SKM-1 treated with dmso at 0.1 percent for 144 hours (cell line): Measurements from ENCODE around the gene KIAA1671.
"Not testable (repeated sequence)": the region's sequence is repeated elsewhere in the genome, so short reads cannot be mapped to it uniquely, and the experiment has no call there.

Experiments used
- DNase-seq: peaks from one replicate; lab custom pipeline; 2025; ENCODE audit not compliant: unreplicated experiment; lab: John Stamatoyannopoulos, UW

Gene KIAA1671

DNA sequence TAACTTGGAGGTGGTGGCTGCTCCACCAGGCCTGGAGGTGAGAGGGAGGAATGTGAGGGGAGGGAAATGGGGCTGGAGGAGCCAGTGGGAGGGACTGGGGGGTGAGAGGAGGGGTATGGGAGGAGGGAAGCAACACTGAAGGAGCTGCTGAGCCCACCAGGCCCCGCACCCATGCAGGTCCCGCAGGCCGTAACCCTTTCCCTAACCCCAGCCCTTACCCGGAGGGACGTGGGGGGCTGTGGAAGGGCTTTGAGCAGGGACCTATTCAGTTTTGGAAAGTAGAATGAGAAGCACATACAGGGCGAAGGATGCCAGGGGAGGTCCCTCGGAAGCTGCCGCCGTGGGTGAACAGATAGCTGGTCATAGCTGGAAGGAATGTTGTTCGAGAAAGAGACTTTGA lies 213.3 kb downstream of the KIAA1671 start:
- no peak for DNase-seq

GRCh38 chr22:25166266-25167040 lies 213.9 kb downstream of the KIAA1671 start:
- DNase-seq = no peak

GRCh38 chr22:25167082-25167481 lies 214.6 kb downstream of the KIAA1671 start:
- DNase-seq = no peak

DNA sequence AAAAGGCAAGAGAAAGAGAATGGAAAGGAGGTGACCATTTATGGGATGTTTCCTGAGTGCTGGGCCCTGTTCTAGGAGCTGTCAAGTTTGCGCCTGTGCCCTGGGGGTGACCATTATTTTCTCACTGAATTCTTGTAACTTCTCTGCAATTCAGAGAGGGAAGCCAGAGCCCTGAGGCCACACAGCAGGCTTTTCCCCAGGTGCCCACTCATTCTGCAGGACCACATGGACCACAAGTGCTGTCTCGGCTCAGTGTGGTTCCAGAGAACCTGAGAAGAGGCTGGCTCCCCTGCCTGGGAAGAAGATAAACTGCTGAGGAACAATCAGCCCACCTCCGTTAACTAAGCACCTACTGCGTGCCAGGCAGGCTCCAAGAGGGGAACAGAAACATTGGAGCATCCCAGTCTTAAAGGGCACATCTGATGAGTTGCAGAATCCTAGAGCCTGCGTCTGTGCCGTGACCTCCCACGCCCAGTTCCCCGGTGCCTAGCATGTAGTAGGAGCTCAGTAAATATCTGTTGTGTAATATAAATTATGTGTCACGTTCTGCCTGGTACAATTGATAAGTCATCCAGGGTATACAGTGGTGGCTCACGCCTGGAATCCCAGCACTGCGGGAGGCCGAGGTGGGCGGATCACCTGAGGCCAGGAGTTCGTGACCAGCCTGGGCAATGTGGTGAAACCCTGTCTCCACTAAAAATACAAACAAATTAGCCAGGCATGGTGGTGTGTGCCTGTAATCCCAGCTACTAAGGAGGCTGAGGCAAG lies 215.5 kb downstream of the KIAA1671 start:
- no peak for DNase-seq

DNA sequence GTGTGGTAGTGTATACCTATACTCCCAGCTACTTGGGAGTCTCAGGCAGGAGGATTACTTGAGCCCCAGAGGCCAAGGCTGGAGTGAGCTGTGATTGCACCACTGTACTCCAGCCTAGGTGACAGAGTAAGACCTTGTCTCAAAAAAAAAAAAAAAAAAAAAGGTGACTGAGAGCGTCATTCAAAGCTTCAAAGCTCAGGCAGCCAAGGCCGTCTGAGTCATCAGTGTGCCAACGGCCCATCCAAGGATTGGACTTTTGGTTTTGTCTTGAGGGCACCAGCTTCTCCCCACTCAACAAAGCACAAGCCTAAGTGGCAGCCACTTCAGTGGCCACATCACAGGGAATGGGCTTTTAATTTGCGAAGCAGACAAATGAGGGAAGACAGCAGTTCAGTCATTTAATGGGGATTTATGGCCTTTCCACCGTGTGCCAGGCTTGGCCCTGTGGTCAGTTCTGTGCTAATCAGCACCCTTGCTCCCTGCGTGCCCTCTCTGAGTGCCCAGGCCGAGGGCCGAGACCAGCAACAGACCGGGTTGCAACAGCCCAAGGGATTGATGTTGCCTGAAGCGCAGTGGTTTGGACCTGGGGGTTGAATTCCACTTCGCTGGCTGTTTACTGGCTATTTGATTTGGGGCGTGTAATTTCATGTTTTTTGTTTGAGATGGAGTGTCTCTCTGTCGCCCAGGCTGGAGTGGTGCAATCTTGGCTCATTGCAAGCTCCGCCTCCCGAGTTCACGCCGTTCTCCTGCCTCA lies 216.9 kb downstream of the KIAA1671 start:
- DNase-seq = no peak

- DNase-seq = no peak
Measured at GRCh38 chr22:25170426-25170980, 218.0 kb downstream of the KIAA1671 start.

DNA sequence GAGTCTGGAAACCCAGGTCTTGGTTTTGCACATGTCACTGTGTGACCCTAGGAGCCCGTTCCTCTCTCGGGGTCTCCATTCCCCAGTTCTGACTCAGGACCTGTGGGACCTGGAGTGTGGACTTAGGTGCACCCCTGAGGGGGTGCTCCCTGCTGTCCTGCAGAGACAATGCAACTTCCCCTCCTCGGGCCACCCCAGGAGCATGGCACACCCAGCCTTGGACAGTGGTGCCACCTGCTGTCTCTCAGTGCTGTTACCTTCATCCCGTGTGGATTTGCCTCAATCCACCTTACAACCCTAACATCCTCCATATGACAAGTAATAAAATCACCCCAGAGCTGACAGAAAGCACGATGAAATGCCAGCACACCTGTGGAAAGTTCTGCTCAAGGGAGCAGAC lies 219.6 kb downstream of the KIAA1671 start:
- no peak for DNase-seq

- DNase-seq = no peak
Measured at GRCh38 chr22:25174156-25174887, 221.8 kb downstream of the KIAA1671 start.

GRCh38 chr22:25174888-25175411 lies 222.4 kb downstream of the KIAA1671 start:
- DNase-seq = no peak

DNA sequence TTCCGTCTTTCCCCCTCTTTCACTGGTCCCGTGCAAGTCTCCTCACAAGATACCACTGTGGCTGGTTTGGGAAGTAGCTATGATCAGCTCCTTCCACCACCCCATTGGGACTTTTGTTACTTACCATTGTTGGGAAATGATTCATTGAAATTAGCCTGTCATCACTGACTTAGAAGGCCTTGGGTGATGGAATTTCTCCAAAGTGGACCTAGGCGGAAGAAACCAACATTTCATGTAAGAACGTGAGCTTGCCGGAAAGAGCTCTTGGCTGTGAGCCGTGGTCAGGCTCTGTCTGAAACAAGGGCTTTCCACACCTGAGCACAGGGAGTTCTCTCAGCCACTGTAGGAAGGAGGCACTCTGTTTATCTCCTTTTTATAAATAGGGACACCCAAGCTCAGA lies 223.7 kb downstream of the KIAA1671 start:
- no peak for DNase-seq

DNA sequence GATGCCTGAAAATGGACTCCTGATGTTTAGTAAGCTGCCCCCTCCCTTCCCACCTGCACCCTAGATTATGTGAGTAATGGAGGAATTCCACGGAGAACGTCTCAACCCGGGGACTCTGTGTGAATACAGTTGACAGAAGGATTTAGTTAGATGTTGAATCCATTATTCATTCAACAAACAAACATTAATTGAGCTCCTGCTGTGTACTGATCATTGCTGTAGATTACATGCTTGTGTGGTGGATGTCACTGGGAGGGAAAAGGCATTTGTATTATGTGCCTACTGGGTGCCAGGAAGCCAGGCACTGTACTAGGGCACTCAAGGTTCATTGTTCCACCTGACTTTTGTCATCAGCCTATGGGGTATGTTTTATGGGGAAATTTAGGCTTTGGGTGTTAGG lies 224.3 kb downstream of the KIAA1671 start:
- no peak for DNase-seq

DNA sequence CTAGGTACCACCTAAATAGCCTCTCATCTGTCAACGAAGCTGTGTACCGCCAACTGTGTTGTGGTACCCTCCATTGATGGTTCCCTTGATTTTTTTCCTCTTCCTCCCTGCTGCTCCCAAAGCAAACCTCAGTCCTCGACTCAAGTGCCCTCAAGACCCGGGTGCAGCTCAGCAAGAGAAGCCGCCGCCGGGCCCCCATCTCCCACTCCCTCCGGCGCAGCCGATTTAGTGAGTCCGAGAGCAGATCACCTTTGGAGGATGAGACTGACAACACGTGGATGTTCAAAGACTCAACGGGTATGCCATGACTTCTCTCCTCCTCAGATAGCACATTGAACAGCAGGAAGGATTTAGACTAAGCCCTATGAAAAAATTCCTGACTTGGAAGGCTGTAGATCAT lies 224.7 kb downstream of the KIAA1671 start:
- no peak for DNase-seq

GRCh38 chr22:25177895-25178294 lies 225.4 kb downstream of the KIAA1671 start:
- no peak for DNase-seq

GRCh38 chr22:25178348-25178747 lies 225.8 kb downstream of the KIAA1671 start:
- DNase-seq = not testable (repeated sequence)

GRCh38 chr22:25178869-25179631 lies 226.5 kb downstream of the KIAA1671 start:
- not testable (repeated sequence) for DNase-seq

DNA sequence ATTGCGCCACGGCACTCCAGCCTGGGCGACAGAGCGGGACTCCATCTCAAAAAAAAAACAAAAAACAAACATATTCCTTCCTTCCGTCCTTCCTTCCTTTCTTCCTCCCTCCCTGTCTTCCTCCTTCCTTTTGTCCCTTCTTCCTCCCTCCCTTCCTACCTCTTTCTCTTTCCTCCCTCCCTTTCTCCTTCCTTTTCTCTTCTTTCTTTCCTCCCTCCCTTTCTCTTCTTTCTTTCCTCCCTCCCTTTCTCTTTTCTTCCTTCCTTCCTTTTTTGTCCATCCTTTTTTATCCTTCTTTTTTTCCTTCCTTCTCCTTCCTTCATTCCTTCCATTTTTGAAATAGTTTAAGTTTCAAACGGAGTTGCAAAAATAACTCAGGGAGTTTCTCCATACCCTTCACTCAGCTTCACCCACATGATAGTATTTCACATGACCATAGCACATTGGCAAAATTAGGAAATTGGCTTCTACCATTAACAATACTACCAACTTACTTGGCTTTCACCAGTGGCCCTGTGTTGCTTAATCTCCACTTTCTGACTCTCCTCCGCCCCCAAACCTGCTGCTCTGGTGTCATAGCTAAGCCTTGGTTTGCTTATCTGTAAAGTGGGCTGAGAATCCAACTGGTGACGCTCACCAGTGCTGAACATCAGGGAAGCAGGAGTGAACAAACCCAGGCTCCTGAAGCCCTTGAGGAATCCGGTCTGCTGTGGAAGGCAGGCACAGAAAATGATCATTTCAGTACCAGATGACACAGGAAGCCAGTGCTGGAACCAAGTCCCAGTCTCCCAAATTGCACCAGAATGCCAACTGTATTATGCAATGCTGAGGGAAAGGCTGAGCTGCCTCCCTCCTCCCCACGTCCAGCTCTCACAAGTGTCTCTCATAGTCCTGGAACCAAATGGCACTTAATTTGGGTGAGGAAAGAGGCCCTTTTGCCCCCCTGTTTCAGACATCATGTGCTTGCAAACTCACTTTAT lies 229.9 kb downstream of the KIAA1671 start:
- no peak for DNase-seq

DNA sequence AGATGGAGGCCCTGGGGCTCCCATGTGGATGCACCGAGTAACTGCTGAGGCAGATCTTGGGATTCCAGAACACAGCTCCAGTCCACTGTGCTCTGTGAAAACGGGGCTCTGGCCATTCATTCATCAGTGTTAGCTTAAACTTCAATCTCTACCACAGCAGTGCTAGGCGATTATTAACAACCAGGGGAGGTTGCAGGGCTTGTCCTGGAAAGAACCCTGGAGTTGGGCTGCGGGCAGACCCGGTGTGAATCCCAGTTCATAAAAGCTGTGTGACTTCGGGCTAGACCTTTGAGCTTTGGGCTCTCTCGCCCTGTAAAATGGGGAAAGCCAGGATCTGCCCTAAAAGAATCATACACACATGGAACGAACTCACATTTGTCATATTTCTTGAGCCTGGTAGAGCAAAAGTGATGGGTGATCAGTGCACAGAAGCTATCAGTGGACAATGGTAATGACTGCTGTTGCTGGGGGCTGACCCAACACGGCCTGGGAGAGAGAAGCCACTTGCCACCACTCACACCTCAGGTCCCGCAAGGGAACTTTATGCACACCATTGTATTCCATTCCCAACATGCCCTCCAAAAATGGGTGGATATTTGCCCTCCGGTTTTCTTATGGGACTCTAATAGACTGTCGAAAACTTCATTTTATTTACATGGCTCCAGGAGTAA lies 231.6 kb downstream of the KIAA1671 start:
- DNase-seq = no peak

GRCh38 chr22:25186140-25186539 lies 233.6 kb downstream of the KIAA1671 start:
- no peak for DNase-seq
